Mononuclear cell (primary cell): ENCODE data around the gene HDAC10. TPM values are rescaled to one million over a fixed set of nuclear protein-coding genes. Genes with fewer than 3 reads are reported as not detected.
A peak's percentile ranks its signal among the peaks of the same experiment; 100 is the strongest.

Experiments used
- H3K27me3 ChIP-seq: 2 replicates; pipeline ENCODE4 v1.6.0; 2011; ENCODE audit warnings: low read length, control low read depth; ENCODE audit not compliant: insufficient read depth
- H3K4me1 ChIP-seq: 2 replicates; pipeline ENCODE4 v1.5.1; 2011; ENCODE audit warnings: mild to moderate bottlenecking, low read length, control low read depth; ENCODE audit not compliant: insufficient read depth
- H3K4me3 ChIP-seq: 2 replicates; pipeline ENCODE4 v1.5.1; 2011; ENCODE audit warnings: mild to moderate bottlenecking, low read length, moderate library complexity
- H3K9me3 ChIP-seq: 2 replicates; pipeline ENCODE4 v1.5.1; 2011; ENCODE audit warnings: low read depth, mild to moderate bottlenecking, control low read depth, low read length
- total RNA-seq: library from RNA; depleted of rRNA; stranded (reverse); fragments of >200 nt; gene quantifications from one replicate; pipeline ENCODE4 v1.2.3, GENCODE V29; 2012

The HDAC10 gene, protein sequence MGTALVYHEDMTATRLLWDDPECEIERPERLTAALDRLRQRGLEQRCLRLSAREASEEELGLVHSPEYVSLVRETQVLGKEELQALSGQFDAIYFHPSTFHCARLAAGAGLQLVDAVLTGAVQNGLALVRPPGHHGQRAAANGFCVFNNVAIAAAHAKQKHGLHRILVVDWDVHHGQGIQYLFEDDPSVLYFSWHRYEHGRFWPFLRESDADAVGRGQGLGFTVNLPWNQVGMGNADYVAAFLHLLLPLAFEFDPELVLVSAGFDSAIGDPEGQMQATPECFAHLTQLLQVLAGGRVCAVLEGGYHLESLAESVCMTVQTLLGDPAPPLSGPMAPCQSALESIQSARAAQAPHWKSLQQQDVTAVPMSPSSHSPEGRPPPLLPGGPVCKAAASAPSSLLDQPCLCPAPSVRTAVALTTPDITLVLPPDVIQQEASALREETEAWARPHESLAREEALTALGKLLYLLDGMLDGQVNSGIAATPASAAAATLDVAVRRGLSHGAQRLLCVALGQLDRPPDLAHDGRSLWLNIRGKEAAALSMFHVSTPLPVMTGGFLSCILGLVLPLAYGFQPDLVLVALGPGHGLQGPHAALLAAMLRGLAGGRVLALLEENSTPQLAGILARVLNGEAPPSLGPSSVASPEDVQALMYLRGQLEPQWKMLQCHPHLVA
- total RNA-seq, result 36.4 TPM

DNA sequence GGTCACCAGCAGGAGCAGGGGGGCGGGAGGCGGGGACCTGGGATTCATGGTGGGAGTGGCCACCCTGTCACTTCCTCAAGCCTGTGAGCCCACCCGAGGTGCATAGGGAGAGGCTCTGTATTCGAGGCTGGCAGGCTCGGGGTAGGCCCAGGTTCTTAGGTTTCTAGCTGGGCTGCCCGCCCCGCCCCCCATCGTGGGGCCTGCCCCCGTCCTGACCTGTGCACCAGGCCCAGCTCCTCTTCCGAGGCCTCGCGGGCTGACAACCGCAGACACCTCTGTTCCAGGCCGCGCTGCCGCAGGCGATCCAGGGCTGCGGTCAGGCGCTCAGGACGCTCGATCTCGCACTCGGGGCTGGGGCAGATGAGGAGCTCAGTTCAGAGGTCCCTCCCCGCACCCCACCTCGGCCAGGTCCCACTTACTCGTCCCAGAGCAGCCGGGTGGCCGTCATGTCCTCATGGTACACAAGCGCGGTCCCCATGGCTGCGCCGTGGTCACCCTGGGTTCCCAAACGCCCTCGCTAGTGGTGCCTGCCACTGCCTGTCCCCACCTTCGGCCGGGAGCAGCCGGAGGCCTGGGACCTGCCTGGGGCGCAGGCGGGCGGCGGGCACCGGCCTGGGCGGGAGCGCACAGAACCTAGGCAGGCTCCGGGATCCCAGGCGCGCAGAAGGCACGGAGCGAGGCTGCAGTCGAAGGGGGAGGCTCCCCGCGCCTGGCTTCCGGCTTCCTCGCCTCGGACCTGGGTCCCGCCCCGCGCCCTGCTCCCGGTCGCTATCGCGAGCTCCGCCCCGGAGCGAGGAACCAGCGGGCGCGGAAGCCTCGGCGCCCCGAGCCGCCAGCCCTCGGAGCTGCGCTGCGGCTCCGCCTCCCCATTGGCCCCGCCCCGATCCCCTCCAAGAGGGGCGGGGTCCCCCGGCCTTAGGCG, at the start of gene HDAC10:
HDAC10 (minus strand) TSS at position 711 of the 922 bp plus-strand sequence; CDS start at position 478, 233 bp downstream.
- H3K4me1 ChIP-seq, result peaks cover 45% of the 10 kb centered on the region

DNA sequence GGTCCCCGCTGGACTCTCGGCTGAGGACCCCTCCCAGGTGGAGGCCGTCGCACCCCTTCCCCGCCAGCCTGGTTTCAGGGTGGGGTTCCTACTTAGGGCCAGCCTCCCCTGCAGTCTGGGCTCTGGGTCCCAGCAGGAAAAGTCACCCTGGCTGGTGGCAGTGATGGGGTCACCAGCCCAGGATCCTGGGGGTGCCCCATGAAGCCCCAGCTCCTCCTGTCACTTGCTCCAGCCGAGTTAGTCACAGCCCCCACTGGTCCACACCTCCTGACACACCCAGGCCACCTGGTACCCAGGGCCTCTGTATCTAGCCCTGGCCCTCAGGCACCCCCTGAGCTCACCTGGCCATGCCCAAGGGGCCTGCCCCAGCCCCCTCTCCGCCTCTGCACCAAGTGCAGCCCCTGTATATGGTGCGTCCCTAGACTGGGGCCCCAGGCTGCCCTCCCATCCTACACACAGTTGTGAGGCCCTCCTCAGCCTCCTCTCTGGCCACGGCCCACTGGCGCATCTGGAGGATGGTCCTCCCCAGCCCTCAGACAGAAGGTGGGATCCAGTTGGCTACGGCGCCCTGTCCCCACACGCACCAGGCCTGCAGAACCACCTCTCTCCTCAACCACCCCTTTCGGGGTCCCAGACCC, 49.7 kb upstream of the HDAC10 start:
- H3K4me1 ChIP-seq, result peaks cover 54% of the 10 kb centered on the region
- no peak overlapping the region for H3K4me3 ChIP-seq
- H3K27me3 ChIP-seq, result no peaks in the 10 kb centered on the region
- H3K9me3 ChIP-seq, result no peaks in the 10 kb centered on the region

More for the DNA sequence above, at the start of gene HDAC10:
- Histone ChIP-seq H3K9me3 (no peaks in the 10 kb centered on the region), H3K27me3 (no peaks in the 10 kb centered on the region), H3K4me3 (peak within 1 kb of the TSS; percentile 60)

DNA sequence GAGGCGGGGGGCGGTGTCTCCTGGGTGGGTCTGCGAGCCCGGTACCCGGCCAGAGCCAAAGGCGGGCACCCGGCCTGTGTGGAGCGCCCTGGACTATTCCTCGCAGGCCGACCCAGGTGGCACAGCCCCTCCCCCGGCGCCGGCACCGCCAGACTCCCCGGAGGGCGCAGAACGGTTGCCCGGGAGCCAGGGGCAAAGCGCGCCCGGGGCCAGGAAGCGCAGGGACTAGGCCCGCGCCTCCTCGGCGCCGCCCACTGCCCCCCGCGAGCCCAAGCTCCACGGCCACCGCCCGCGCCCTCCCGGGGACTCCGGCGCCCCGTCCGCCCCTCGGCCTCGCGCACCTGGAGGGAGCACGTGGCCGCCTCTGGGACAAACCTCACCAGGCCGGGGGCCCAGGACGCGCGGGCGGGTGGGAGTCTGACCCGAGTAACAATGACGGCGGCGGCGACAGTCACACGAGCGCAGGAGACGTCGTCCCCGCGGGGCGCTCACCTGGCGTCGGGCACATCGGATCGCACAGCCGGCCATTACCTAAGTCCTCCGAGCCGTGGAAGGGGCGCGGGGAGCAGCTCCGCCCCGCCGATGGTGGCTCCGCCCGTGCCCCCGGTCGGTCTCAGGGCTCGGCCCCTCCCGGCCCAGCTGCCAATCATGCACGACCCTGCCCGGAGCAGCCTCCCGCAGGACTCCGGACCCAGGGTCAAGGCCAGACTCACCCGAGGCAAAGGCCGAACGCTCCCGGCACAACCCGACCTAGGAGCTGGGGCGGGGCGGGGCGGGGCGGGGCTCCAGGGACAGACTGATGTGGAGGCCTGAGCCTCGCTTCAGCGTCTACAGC, 48.9 kb upstream of the HDAC10 start:
- peaks cover 48% of the 10 kb centered on the region for H3K4me1 ChIP-seq
- no peak overlapping the region for H3K4me3 ChIP-seq

GRCh38 chr22:50298937-50299784, 48.1 kb upstream of the HDAC10 start:
- Histone ChIP-seq H3K9me3 (no peaks in the 10 kb centered on the region), H3K4me1 (peaks cover 48% of the 10 kb centered on the region), H3K4me3 (no peak overlapping the region), H3K27me3 (no peaks in the 10 kb centered on the region)

More for the DNA sequence above, 48.9 kb upstream of the HDAC10 start:
- Histone ChIP-seq H3K27me3 (no peaks in the 10 kb centered on the region), H3K9me3 (no peaks in the 10 kb centered on the region)

DNA sequence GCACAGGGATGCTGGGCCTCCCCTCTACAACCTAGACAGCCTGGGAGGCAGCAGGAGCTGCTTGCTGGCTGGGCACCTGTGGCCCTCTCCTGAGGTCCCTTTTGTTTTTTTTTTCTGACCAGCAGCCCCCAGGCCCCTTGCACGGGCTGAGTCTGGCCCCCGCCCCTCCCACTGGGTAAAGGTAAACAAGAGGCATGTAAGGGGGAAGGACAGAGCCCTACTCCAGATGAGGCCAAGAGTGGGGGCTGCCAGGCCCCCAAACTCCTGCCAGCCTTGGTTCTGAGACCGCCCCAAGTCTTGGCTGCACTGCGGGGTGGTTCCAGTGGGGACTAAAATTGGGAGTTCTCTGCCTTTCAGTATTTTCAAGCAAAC, 47.2 kb upstream of the HDAC10 start:
- Histone ChIP-seq H3K4me3 (no peak overlapping the region), H3K27me3 (no peaks in the 10 kb centered on the region), H3K9me3 (no peaks in the 10 kb centered on the region), H3K4me1 (peaks cover 45% of the 10 kb centered on the region)

DNA sequence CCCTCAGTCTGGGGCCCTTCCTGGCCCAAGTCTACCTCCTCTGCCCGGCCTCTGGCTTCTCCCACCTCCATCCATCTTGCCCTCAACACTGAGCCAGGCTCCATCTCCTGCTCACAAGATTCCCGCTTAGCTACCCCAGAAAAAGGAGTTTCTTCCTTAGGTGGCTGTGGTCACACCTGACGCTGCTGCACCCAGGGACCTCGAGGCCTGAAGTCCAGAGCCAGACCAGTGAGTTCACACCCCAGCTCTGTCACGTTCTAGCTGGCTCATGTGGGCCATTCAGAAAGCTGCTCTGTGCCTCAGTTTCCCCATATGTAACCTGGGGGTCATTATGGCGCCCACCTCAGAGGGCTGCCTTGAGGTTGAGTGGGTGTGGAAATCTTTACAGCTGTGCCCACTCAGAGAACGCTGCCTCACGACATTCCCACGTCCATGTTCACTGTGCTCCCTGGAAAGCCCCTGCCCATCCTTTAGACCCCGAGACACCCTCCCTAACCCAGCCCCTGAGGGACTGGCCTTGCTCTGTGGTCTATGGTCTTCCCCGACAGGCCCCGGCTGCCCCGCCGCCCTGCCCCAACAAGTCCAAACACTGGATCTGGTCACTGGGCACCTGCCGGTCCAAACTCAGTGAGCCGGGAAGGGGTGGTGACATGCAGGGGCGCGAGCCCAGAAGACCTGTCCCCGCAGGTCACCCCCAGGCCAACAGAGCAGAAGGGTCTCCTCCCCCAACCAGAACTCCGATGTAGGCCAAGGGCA, 46.6 kb upstream of the HDAC10 start:
- H3K9me3 ChIP-seq, result no peaks in the 10 kb centered on the region
- H3K4me1 ChIP-seq, result peaks cover 43% of the 10 kb centered on the region
- H3K27me3 ChIP-seq, result no peaks in the 10 kb centered on the region
- no peak overlapping the region for H3K4me3 ChIP-seq

DNA sequence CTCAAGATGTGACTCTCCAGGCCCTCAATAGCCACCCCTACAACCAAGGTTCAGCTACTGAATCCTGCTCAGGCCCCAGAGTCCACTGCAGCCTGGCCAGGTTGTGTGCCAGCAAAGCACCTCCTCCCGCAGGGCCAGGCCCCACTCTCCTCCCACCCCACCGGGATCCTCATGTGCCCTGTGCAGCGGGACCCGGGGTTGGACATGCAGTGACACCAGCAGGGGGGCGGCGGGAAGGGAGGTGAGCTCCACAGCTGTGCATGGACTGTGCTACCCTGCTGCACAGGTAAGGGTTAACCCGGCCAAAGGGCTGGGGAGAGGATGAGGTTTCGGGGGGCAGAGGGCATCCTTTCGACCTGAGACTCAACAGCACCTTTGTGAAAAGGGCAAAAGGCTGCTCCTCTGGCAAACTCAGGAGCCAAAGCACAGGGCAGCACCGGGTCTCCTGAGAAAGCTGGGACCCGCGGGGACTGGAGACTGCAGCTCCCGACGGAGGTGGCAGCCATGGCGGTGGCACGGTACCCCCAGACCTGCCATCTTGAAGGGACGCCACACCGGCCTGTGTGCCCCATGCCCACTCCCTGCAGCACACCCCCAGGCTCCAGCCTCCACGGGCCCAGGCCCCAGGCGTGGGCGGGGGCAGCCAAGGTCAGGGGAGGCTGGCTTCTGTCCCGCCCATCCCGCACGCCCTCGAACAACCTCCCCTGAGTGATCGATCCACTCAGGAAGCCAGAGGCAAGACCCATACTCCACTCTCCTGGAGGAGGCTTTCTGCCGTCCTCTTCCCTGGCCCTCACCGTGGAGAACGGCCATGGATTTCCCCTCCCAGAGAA, 45.8 kb upstream of the HDAC10 start:
- Histone ChIP-seq H3K4me3 (no peak overlapping the region), H3K4me1 (peaks cover 41% of the 10 kb centered on the region), H3K27me3 (no peaks in the 10 kb centered on the region), H3K9me3 (no peaks in the 10 kb centered on the region)

DNA sequence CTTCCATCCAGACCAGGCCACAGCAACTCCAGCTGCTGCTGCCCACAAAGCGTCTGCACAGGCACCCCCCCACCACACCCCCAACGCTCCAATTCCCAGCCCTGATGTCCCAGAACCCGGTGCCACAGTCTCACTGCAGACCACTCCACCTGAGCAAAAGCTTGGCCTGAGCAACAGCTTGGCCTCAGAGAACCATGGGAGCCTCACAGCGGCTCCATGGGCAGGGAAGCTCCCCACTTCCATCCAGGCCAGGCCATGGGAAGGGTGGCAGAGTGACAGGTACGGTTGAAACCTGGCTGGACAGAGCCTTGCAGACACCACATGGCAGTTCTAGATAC, 43.2 kb upstream of the HDAC10 start:
- peaks cover 31% of the 10 kb centered on the region for H3K4me1 ChIP-seq
- H3K27me3 ChIP-seq, result no peaks in the 10 kb centered on the region
- H3K9me3 ChIP-seq, result no peaks in the 10 kb centered on the region
- H3K4me3 ChIP-seq, result no peak overlapping the region

DNA sequence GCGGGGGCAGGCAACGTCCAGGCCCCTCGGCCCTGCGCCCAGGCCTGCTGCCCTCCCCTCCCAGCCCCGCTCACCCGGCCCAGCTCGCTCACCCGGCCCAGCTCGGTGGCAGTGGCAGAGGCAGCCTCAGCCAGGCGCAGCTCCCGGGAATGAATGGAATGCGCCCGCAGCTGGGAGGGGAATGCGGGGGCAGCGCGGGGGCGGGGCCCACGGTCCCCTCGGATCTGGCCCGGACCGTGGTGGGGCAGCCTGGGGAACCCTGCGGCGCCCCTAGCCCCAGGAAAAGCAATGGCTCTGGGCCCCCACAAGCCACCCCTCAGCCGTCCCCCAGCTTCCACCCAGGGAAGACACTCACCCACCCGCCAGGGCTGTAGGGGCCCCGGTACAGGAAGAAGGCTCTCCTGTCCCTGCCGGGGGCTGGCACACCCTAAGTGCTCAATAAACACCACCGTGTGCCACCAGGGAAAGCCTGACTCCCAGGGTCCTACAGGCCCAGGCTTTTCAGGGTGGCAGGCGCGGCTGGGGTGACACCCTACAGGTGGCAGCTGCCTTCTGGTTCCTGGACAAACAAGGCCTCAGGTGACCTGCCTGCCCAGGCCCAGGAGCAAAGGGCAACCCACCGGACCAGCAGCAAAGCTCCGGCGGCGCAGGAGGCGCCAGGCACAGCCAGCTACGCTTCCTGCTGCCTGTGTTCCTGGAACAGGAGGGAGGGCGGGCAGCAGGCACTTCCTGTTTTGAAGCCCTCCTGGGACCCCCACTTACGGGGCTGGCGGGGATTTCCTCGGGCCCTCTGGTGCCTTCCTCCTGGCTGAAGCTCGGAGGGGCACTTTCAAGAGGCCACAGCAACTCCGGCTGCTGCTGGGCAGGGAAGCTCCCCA, 42.6 kb upstream of the HDAC10 start:
- H3K27me3 ChIP-seq, result no peaks in the 10 kb centered on the region

GRCh38 chr22:50292643-50293440, 41.8 kb upstream of the HDAC10 start:
- no peak overlapping the region for H3K4me3 ChIP-seq
- H3K4me1 ChIP-seq, result peaks cover 31% of the 10 kb centered on the region
- no peaks in the 10 kb centered on the region for H3K9me3 ChIP-seq
- no peaks in the 10 kb centered on the region for H3K27me3 ChIP-seq

More for the DNA sequence above, 42.6 kb upstream of the HDAC10 start:
- no peaks in the 10 kb centered on the region for H3K9me3 ChIP-seq
- no peak overlapping the region for H3K4me3 ChIP-seq
- H3K4me1 ChIP-seq, result peaks cover 31% of the 10 kb centered on the region
